NCI-H226 (cell line): Measurements from ENCODE around the gene PRKAG2.
A peak's percentile ranks its signal among the peaks of the same experiment; 100 is the strongest.
"Not testable (repeated sequence)": the region's sequence is repeated elsewhere in the genome, so short reads cannot be mapped to it uniquely, and the experiment has no call there.

Source experiments
- DNase-seq: peaks from one replicate; pipeline ENCODE4 v3.0.0-alpha.2; 2015

PRKAG2 gene

GRCh38 chr7:151524845-151525244 is 352.1 kb downstream of the PRKAG2 start:
- no peak for DNase-seq

GRCh38 chr7:151524331-151524730 is 352.6 kb downstream of the PRKAG2 start:
- DNase-seq: no peak

- DNase-seq: peak; percentile 17
These were observed 356.3 kb downstream of the PRKAG2 start for GRCh38 chr7:151520419-151521261.

GRCh38 chr7:151519765-151520418 is 357.0 kb downstream of the PRKAG2 start, which contains the start of gene RHEB:
TSS of gene RHEB (minus strand) at chr7:151519895. CDS start at chr7:151519511, 384 bp downstream.
- DNase-seq: peak; percentile 98

GRCh38 chr7:151518947-151519764 is 357.8 kb downstream of the PRKAG2 start:
- DNase-seq: not testable (repeated sequence)

- DNase-seq: peak; percentile 46
These were observed 358.6 kb downstream of the PRKAG2 start for GRCh38 chr7:151518105-151518946.

GRCh38 chr7:151517601-151518104 is 359.3 kb downstream of the PRKAG2 start:
- no peak for DNase-seq

- DNase-seq: no peak
These were observed 361.7 kb downstream of the PRKAG2 start for GRCh38 chr7:151515276-151515565.

- DNase-seq: no peak
These were observed 362.2 kb downstream of the PRKAG2 start for GRCh38 chr7:151514461-151515275.

- no peak for DNase-seq
These were observed 363.8 kb downstream of the PRKAG2 start for GRCh38 chr7:151513133-151513532.

- DNase-seq: no peak
These were observed 364.6 kb downstream of the PRKAG2 start for GRCh38 chr7:151512353-151512752.

GRCh38 chr7:151511946-151512345 is 365.0 kb downstream of the PRKAG2 start:
- no peak for DNase-seq

- DNase-seq: no peak
These were observed 365.6 kb downstream of the PRKAG2 start for GRCh38 chr7:151511270-151511669.

GRCh38 chr7:151509670-151510333 is 367.1 kb downstream of the PRKAG2 start:
- DNase-seq: no peak

GRCh38 chr7:151508991-151509390 is 367.9 kb downstream of the PRKAG2 start:
- no peak for DNase-seq

GRCh38 chr7:151507806-151508205 is 369.1 kb downstream of the PRKAG2 start:
- no peak for DNase-seq

GRCh38 chr7:151506901-151507382 is 370.0 kb downstream of the PRKAG2 start:
- no peak for DNase-seq
